Sigmoid colon (tissue), 7 donors: ENCODE data around the gene GPHA2. TPM values are rescaled to one million over a fixed set of nuclear protein-coding genes. Genes with fewer than 3 reads are reported as not detected.
A peak's percentile ranks its signal among the peaks of the same experiment; 100 is the strongest.

Experiments
- DNase-seq: peaks from one replicate; pipeline ENCODE4 v3.0.0-alpha.2; 2019
- H3K27ac ChIP-seq, 4 donors: fragments of 200-600 bp; sonication (generic); one replicate each; pipeline ENCODE4 v1.5.1; 2016 to 2019; ENCODE audit warnings: mild to moderate bottlenecking in 1 of 4
- H3K27me3 ChIP-seq, 3 donors: fragments of 200-600 bp; sonication (generic); one replicate each; pipeline ENCODE4 v1.5.1; 2019; ENCODE audit warnings: mild to moderate bottlenecking in 1 of 3
- H3K36me3 ChIP-seq, 4 donors: fragments of 200-600 bp; sonication (generic); one replicate each; pipeline ENCODE4 v1.5.1; 2016 to 2019
- H3K4me1 ChIP-seq, 4 donors: fragments of 200-600 bp; sonication (generic); one replicate each; pipeline ENCODE4 v1.5.1; 2017 to 2019
- H3K4me3 ChIP-seq, 4 donors: fragments of 200-600 bp; sonication (generic); one replicate each; pipeline ENCODE4 v1.5.1; 2017 to 2019; ENCODE audit warnings: mild to moderate bottlenecking in 2 of 4, moderate library complexity in 1 of 4
- H3K9me3 ChIP-seq, 4 donors: fragments of 200-600 bp in 3 of 4; sonication (generic) in 3 of 4; one replicate each; pipeline versions ENCODE4 v1.5.1 to v1.6.1; 2013 to 2019
- CTCF ChIP-seq, 4 experiments: fragments of 450-650 bp in 3 of 4; fragments of 200-600 bp in 1 of 4; IDR thresholded peaks; one replicate each; pipeline ENCODE4 v1.5.1; 2016 to 2019; ENCODE audit warnings: antibody characterized with exemption in 4 of 4, mild to moderate bottlenecking in 3 of 4, moderate library complexity in 2 of 4
- EP300 ChIP-seq, 4 donors: sonication (generic); formaldehyde crosslinking; IDR thresholded peaks; one replicate each; pipeline ENCODE4 v1.6.1; 2017; ENCODE audit warnings: antibody characterized with exemption in 4 of 4
- POLR2A ChIP-seq, 2 donors: fragments of 450-650 bp; IDR thresholded peaks; one replicate each; pipeline ENCODE4 v1.6.1; 2016; ENCODE audit warnings: antibody characterized with exemption in 2 of 2, mild to moderate bottlenecking in 2 of 2, moderate library complexity in 2 of 2
- POLR2AphosphoS5 ChIP-seq, 4 donors: sonication (generic); formaldehyde crosslinking; IDR thresholded peaks; one replicate each; pipeline ENCODE4 v1.6.1; 2017; ENCODE audit warnings: antibody characterized with exemption in 4 of 4
- WGBS, 2 donors: extraction: QIAGEN DNeasy Blood & Tissue Kit; methylation state at CpG; one replicate each; pipeline ENCODE4 v1.1.7; 2013; 5-methylcytosine and 5-hydroxymethylcytosine counted together
- intact Hi-C: fragments of 100-400 bp; cut with DNase I; formaldehyde crosslinking; loops from one replicate; pipeline ENCODE4 v1.15.1; 2023
- polyA plus RNA-seq, 3 donors: library from polyadenylated mRNA; stranded (reverse); fragments of 200-250 nt; gene quantifications; one replicate each; pipeline ENCODE4 v1.2.3, GENCODE V29; 2013
- total RNA-seq, 4 donors: library from RNA; depleted of rRNA; stranded (reverse); fragments of >200 nt; gene quantifications; one replicate each; pipeline ENCODE4 v1.1.0, GENCODE V29; 2016
- donor health status: healthy with polysubstance abuse.
- donor health status: Bipolar disorder and iron deficiency.
- donor health status: healthy.

Gene GPHA2
- total and polyA plus RNA-seq, 7 donors: 0.47 to 2.9 TPM; not detected in 5

- WGBS, 2 donors: 57 to 58% methylated on average over 3 of the region's 3 CpGs
- no peak overlapping the region for H3K27ac ChIP-seq
- H3K9me3 ChIP-seq: no peaks in the 10 kb centered on the region
- no peak overlapping the region for H3K4me3 ChIP-seq
- no peaks in the 10 kb centered on the region for H3K27me3 ChIP-seq
- DNase-seq: peak; percentile 49
- peaks cover 0 to 39% (median 32%) of the 10 kb centered on the region in 4 donors for H3K4me1 ChIP-seq
- TF ChIP-seq EP300 (IDR thresholded peaks at IDR 0.05) (no peak), POLR2A (IDR thresholded peaks at IDR 0.05) (no peak), POLR2AphosphoS5 (IDR thresholded peaks at IDR 0.05) (no peak), CTCF (IDR thresholded peaks at IDR 0.05) (no peak)
- no peaks in the 10 kb centered on the region for H3K36me3 ChIP-seq
- intact Hi-C loops: no loop called here
These were observed 14.3 kb downstream of the GPHA2 start for GRCh38 chr11:64921384-64921783.

- intact Hi-C loops: no loop called here
- Histone ChIP-seq H3K9me3 (no peaks in the 10 kb centered on the region), H3K4me1 (peaks cover 0 to 40% (median 31%) of the 10 kb centered on the region in 4 donors), H3K27ac (no peak overlapping the region), H3K36me3 (no peaks in the 10 kb centered on the region), H3K27me3 (no peaks in the 10 kb centered on the region), H3K4me3 (no peak overlapping the region)
- peak; percentile 40 for DNase-seq
- no peak for TF ChIP-seq EP300 (IDR thresholded peaks at IDR 0.05)
- TF ChIP-seq POLR2AphosphoS5 (IDR thresholded peaks at IDR 0.05): no peak
- WGBS, 2 donors: 81 to 91% methylated on average over 2 of the region's 2 CpGs
These were observed 15.6 kb downstream of the GPHA2 start for GRCh38 chr11:64920124-64920523.

GRCh38 chr11:64919627-64920026 lies 16.1 kb downstream of the GPHA2 start:
- H3K4me3 ChIP-seq: no peak overlapping the region
- H3K27me3 ChIP-seq: no peaks in the 10 kb centered on the region
- WGBS, 2 donors: 89 to 91% methylated on average over 8 of the region's 8 CpGs
- intact Hi-C loops: no loop called here
- peaks cover 0 to 39% (median 35%) of the 10 kb centered on the region in 4 donors for H3K4me1 ChIP-seq
- TF ChIP-seq EP300 (IDR thresholded peaks at IDR 0.05) (no peak), POLR2AphosphoS5 (IDR thresholded peaks at IDR 0.05) (no peak), POLR2A (IDR thresholded peaks at IDR 0.05) (no peak), CTCF (IDR thresholded peaks at IDR 0.05) (no peak)
- no peak overlapping the region for H3K27ac ChIP-seq
- H3K36me3 ChIP-seq: no peaks in the 10 kb centered on the region
- no peaks in the 10 kb centered on the region for H3K9me3 ChIP-seq
- peak; percentile 35 for DNase-seq

- H3K27me3 ChIP-seq: no peaks in the 10 kb centered on the region
- no peak for TF ChIP-seq EP300 (IDR thresholded peaks at IDR 0.05)
- no peak for TF ChIP-seq POLR2AphosphoS5 (IDR thresholded peaks at IDR 0.05)
- TF ChIP-seq POLR2A (IDR thresholded peaks at IDR 0.05): no peak
- no peak for TF ChIP-seq CTCF (IDR thresholded peaks at IDR 0.05)
- H3K9me3 ChIP-seq: no peaks in the 10 kb centered on the region
- peaks cover 4 to 16% (median 12%) of the 10 kb centered on the region in 4 donors for H3K36me3 ChIP-seq
- peaks cover 0 to 31% (median 27%) of the 10 kb centered on the region in 4 donors for H3K4me1 ChIP-seq
- peak overlapping the region; percentile 35 to 90 (median 75) for H3K4me3 ChIP-seq
- peak overlapping the region; percentile 79 to 86 (median 84) for H3K27ac ChIP-seq
- WGBS, 2 donors: 8 to 21% methylated on average over 4 of the region's 4 CpGs
- DNase-seq: peak; percentile 60
- intact Hi-C loops: no loop called here
These were observed 17.7 kb downstream of the GPHA2 start for GRCh38 chr11:64918017-64918416.

- Histone ChIP-seq H3K4me1 (peaks cover 0 to 31% (median 27%) of the 10 kb centered on the region in 4 donors), H3K4me3 (peak overlapping the region; percentile 35 to 90 (median 75)), H3K9me3 (no peaks in the 10 kb centered on the region), H3K27ac (peak overlapping the region; percentile 79 to 86 (median 84)), H3K27me3 (no peaks in the 10 kb centered on the region), H3K36me3 (peaks cover 8 to 19% (median 14%) of the 10 kb centered on the region in 4 donors)
- TF ChIP-seq POLR2AphosphoS5 (IDR thresholded peaks at IDR 0.05) (no peak), POLR2A (IDR thresholded peaks at IDR 0.05) (peak in 1 of 2 donors; percentile 46)
- WGBS, 2 donors: 3 to 14% methylated on average over 6 of the region's 6 CpGs
- DNase-seq: no peak
- intact Hi-C loops: no loop called here
These were observed 18.1 kb downstream of the GPHA2 start for GRCh38 chr11:64917663-64917995.
